Measurements from ENCODE around the gene SLC6A5.

DNA sequence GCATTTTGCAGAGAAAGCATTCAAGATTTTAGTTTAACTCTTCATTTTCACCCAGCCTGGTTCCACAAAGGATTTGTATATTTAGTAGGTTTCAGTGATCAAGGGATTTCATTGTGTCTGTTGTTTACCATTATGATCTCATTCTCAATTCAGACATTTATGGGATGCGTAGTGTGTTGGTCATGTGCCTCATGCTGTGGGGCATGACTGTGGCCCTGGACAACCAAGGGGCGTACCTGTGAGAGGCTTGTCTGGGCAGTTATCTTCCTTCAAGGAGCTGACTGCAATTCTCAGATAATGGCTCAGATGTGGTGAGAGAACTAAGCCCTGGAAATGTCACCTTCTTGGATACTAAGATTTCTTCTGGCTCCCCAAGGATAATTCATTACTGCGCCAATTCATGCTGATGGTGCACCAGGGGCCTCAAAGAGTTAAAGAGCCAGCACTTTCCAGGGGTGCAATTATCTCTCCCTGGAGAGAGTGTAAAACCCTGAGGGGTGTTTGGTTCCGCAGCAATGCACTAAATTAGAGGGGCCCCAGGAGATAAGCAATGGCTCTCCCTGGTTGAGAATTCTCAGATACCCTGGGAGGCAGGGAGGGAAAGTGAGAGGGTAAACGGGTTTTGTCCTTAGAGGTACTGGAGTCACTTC lies 32.2 kb downstream of the SLC6A5 start:
- TF ChIP-seq, protein P1, sequence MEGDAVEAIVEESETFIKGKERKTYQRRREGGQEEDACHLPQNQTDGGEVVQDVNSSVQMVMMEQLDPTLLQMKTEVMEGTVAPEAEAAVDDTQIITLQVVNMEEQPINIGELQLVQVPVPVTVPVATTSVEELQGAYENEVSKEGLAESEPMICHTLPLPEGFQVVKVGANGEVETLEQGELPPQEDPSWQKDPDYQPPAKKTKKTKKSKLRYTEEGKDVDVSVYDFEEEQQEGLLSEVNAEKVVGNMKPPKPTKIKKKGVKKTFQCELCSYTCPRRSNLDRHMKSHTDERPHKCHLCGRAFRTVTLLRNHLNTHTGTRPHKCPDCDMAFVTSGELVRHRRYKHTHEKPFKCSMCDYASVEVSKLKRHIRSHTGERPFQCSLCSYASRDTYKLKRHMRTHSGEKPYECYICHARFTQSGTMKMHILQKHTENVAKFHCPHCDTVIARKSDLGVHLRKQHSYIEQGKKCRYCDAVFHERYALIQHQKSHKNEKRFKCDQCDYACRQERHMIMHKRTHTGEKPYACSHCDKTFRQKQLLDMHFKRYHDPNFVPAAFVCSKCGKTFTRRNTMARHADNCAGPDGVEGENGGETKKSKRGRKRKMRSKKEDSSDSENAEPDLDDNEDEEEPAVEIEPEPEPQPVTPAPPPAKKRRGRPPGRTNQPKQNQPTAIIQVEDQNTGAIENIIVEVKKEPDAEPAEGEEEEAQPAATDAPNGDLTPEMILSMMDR (IDR thresholded peaks at IDR 0.05), result no peak
- no peak for TF ChIP-seq POLR2A (IDR thresholded peaks at IDR 0.05)
